GM18511 (cell line): ENCODE measurements around the gene CFAP45.

Experiments
- ATAC-seq: cut with Tn5 transposase; IDR thresholded peaks from one replicate; pipeline ENCODE4 v1.9.1; 2021; ENCODE audit warnings: mild to moderate bottlenecking, moderate library complexity; ENCODE audit not compliant: unreplicated experiment

The CFAP45 gene

GRCh38 chr1:159900086-159900680 lies at the start of gene CFAP45:
Gene CFAP45, minus strand, starts transcription at chr1:159900165. Its CDS starts 67 bp downstream, at chr1:159900098.
- no peak for ATAC-seq

DNA sequence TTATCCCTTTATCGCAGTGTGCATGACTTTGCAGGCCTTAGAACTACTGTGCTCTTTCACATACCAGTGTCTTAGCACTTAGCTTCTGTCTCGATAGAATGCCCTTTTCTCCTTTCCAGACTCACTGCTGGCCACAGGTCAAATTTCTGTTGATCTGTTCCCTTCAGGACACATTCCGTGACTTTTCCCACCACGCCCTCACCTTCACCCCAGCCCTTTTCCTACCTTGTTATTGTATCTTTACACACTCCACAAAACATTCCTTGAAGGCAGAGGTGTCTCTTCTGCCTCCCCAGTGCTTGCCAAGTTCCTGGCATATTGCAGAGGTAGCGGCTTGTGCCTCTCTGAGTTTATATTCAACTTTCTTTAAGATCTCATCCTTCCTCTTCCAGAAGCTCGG lies 49.2 kb upstream of the CFAP45 start:
- ATAC-seq: no peak

DNA sequence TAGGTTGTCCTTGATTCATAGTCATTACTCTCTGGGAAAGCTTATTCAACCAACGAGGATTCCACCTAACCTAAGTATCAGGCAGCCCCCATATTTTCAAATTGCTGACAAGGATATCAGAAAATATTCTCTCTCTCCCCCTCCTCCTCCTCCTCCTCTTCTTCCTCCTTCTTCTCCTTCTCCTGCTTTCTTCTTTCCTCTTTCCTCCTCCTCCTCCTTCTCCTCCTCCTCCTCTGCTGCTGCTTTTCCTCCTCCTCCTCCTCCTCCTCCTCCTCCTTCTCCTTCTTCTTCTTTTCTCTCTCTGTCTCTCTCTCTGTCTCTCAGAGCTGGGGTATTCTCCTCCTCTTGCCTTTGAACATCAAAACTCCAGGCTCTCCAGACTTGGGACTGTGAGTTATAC lies 48.0 kb upstream of the CFAP45 start:
- no peak for ATAC-seq

DNA sequence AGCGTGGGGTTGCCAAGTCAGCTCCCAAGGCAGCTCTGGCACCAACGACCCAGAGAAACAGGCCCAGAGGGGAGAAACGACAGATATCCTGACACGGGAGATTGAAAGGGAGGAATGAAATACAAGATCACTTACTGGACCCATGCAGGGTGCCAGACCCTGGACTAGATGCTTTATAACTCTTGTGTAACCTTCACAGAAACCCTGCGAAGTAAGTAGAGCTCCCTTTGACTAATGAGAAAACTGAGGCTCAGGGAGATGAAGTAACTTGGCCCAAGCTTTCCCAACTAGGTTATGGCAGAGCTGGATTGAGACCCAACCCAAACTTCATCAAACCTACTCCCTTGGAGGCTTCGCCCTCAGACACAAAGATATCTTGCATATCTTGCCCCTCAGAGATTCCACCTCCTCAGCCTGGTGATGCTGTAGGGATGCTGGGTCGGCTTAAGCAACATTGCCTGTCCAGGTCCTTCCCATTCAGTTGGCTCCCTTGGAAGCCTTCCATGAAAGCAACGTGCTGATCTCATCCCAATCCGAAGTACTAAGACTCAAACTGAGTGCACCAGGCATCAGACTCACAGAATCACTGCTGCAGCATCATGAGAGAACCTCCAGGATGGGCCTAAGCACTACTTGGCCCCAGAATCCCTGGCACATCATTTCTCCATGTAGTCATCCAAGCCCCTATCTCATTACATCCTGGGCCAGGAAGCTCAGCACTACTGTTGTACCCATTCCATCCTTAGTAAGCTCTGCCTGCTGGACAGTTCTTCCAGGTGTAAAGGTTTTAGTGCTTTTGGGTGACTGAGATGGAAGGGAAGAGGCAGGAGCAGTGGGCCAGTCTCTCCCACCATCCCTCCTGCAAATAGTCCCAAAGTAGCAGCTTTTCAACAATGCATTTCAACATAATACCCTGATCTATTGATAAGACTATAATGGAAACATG lies 46.5 kb upstream of the CFAP45 start:
- ATAC-seq: no peak

- peak; percentile 70 for ATAC-seq
Measured at GRCh38 chr1:159945483-159946241, 45.7 kb upstream of the CFAP45 start, which contains the start of gene IGSF9. Gene IGSF9, minus strand, starts transcription at chr1:159945613. Its CDS starts 2,159 bp downstream, at chr1:159943454.

DNA sequence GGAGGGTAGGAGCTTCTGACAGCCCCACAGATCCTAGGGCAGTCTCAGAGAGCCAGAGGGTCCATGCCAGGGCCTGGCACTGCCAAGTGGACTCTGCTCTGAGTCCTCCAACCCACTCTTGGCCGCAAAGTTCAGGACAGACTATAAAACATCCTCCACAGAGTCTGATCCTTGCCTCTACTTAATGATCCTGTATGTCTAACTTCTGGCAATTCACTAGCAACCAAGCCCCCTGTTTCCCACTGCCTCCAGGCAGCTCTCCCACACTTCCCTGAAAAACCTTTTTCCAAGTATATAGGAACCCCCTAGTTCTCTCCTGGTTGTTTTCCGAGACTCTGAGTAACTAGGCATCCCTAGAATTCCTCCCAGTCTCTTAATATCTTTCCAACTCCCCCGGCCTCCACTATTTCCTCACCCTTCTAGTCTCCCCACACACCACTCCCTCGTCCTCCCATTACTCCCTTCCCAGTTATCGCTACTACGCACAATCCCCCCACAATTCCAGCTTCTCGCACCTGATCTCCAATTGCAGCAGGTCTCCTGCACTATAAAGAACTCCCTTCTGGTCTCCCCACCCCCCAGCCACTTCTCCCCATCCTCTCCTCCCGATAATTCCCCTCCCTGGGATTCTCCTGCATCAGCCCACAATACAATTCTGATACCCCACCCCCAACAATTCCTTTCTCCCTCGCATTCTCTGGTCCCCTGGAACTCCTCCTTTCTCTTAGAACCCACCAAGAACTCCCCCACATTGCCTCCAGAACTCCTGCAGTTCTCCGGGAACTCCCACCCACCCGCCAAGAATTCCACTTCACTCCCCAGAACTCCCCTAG lies 44.9 kb upstream of the CFAP45 start:
- ATAC-seq: no peak

GRCh38 chr1:159943908-159944622 lies 44.1 kb upstream of the CFAP45 start:
- no peak for ATAC-seq

- no peak for ATAC-seq
Measured at GRCh38 chr1:159943278-159943640, 43.3 kb upstream of the CFAP45 start.

- no peak for ATAC-seq
Measured at GRCh38 chr1:159942632-159943277, 42.8 kb upstream of the CFAP45 start.

DNA sequence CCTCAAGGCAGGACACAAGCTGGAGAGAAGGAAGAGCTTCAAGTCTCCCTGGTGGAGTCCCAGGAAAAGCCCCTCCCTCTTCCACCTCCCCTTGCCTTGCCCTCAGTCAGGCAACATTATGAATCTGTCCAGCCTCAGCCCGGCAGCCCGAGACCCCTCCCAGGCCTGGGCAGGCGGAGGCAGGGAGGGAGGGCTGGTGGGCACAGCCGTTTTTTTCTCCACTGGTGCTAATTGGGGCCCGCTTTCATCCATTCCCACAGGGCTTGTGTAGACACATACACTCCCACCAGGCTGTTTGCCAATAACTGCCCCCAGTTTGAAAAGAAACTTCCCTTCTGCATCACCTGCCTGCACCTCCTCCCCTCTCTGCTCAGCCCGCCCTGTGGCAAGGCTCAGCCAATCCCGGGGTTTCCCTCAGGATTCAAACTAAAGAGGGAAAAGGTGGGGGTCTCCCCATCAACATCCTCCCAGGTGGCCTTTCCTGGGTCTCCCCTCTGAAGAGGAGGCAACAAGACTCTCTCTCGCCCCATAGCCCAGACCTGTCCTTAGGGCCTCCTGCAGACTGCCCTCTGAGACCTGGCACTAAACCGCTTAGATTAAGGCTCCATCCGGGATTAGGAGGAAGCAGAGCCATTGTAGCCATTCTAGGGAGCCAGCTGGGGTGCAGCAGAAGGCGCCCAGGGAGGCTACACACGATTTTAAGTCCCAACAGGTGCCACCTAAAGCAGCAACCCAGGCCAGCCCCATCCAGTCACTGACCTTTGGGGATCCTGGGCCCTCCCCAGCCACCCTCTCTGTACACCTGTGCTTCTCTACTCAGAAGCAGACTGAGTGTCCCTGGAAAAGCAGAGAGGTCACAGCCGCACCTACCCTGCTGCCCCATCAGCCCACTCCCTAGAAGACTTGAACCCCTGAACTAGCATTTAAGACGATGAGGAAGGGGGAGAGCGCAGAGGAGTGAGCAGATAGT lies 41.9 kb upstream of the CFAP45 start:
- ATAC-seq: no peak

- ATAC-seq: no peak
Measured at GRCh38 chr1:159941141-159941540, 41.2 kb upstream of the CFAP45 start.

DNA sequence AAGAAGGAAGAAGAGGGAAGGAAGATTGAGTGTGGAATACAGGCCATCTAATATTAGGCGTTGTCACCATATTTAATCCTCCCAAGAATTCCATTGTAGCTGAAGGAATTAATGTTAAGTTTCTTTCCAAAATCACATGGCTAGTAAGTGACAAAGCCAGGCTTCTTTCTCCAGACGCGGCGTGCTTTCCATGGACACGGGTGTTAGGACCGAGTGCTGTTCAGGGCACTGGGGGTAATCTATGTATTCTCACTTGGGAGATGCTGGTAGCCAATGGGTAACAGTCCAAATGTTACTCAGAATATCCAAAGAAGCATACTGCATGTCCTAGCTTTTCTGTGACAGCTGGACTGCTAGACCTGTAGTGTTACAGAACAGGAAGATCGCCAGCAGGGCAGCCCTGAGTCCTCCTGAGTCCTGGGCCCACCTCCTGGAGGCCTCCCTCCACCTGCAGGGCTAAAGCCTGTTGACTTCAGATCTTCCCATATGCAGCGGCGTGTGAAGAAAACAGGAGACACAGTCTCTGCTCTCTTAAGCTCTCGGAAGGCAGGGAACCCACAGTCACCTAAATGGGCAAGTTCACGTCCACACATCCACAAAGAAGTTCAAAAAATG lies 40.1 kb upstream of the CFAP45 start:
- no peak for ATAC-seq

- no peak for ATAC-seq
Measured at GRCh38 chr1:159939678-159940002, 39.7 kb upstream of the CFAP45 start.

DNA sequence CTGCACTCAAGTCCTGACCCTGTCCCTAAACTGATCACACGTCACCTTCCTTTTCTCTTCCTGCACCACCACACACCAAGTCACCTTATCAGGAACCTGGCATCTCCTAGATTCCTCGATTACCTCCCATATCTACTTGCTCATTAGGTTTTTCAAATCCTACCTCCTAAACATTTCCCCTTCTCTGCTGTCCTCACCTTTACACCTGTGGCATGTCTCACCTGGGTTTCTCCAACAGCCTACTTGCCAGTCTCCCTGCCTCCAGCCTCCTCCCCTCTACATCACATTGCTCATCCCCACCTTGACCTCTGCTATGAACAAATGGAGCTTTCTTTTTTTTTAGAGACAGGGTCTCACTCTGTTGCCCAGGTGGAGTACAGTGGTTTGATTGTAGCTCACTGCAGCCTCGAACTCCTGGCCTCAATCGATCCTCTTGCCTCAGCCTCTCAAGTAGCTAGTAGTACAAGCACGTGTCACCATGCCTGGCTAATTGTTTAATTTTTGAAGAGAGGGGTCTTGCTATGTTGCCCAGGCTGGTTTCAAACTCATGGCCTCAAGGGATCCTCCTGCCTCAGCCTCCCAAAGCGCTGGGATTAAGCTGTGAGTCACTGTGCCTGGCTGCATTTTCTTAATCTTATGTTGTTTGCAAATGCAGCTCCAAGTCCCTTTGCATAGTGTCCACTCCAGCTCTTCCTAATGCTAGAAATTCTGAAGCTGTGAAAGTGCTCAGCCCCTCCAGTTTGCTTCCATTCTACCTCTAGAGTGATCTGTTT lies 39.1 kb upstream of the CFAP45 start:
- ATAC-seq: no peak

GRCh38 chr1:159938211-159938852 lies 38.4 kb upstream of the CFAP45 start:
- no peak for ATAC-seq

DNA sequence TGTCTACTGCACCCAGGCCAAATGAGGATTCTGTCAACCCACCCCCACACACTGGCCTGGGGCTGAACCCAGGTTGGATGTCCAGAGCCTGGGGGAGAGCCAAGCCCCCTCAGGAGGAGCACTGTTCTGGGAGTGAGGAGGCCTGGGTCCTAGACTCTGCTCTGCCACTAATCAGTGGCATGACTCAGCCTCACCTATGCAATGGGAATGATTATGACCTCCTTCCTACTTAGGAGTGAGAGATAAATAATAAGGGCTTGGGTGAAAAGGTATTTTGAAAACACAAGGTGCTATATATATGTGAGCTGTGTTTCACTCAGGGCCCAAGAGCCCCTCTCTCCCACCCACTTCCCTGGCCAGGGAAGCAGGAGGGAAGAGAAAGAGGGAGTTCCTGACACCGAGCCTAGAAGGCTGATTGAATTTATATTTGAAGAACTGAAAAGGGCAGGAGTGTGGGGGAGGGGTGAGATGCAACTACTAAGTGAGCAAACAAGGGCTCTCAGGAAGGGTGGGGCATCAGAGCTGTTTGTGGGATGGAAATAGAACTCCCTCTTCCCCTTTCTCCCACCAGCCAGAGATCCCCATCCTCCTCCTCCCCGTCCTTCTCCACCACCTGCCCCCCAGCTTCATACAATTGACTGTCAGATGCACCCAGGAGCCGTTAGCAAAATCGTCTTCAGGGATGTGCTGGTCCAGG lies 37.2 kb upstream of the CFAP45 start:
- no peak for ATAC-seq
